SH-SY5Y (cell line): ENCODE measurements around the gene HOXD13.

Experiments
- GATA2 ChIP-seq: IDR thresholded peaks from 2 replicates; pipeline ENCODE4 v1.6.1; 2011; ENCODE audit warnings: mild to moderate bottlenecking, low read depth, low read length
- GATA3 ChIP-seq: IDR thresholded peaks from 2 replicates; pipeline ENCODE4 v1.6.1; 2011; ENCODE audit warnings: low read depth, mild to moderate bottlenecking, low read length, moderate library complexity

Gene HOXD13

DNA sequence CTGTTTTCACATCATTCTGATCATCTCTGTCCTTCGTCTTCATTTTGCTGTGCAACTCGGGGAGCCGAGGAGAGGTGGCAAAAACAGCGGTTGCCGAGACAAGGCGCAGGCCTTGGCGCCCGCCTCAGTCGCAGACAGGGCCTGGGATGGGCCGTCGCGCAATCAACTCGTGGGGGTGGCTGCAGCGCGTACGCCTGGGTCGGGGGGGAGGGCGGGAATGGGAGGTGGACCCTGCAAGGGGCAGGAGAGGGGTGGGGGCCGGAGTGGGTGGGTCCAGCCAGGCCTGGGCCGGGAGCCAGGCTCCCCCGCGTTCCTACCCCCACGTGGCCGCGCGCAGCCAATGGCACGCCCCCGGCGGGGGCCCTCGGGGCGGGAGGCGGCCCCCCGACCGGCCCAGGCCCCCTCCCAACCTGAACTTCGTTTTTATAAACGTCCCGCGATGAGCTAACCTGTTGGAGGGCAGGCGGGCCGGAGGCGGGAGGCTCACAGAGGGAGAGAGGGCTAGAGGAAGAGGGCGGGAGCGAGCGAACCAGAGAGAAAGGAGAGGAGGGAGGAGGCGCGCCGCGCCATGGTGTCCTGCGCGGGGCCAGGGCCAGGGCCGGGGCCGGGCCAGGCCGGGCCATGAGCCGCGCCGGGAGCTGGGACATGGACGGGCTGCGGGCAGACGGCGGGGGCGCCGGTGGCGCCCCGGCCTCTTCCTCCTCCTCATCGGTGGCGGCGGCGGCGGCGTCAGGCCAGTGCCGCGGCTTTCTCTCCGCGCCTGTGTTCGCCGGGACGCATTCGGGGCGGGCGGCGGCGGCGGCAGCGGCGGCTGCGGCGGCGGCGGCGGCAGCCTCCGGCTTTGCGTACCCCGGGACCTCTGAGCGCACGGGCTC, at the start of gene HOXD13:
Gene HOXD13 (plus strand): TSS at position 452 of the 875 bp plus-strand sequence. CDS start 170 bp downstream, at position 622.
- TF ChIP-seq GATA3 (no peak), GATA2 (no peak)

- TF ChIP-seq GATA3 (no peak), GATA2 (no peak)
These were observed 36.1 kb upstream of the HOXD13 start for GRCh38 chr2:176056406-176056805.

GRCh38 chr2:176063958-176064357, 28.6 kb upstream of the HOXD13 start:
- TF ChIP-seq GATA3 (no peak), GATA2 (no peak)

GRCh38 chr2:176066645-176067588, 25.6 kb upstream of the HOXD13 start:
- no peak for TF ChIP-seq GATA2
- no peak for TF ChIP-seq GATA3

- TF ChIP-seq GATA3 (no peak), GATA2 (no peak)
These were observed 24.7 kb upstream of the HOXD13 start for GRCh38 chr2:176067589-176068418.

DNA sequence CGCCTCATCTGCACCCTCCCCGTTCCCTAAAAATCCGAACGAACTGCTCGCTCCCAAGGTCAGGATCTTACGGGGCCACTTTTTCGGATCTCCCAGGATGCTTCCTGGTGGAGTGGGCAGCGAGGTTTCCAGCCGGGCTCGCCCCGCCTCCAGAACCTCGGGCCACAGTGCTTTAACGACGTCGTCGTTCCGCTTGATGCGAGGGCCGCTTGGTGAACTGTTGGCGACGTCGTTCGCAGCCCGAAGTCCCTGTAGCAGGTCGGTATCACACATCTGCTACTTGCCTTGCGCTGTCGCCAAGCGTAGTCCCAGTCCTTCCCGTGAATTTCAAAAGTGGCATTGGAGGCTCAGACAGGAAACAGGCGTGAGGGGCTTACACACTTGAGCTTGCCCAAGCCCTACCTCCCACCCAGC, 24.1 kb upstream of the HOXD13 start:
- TF ChIP-seq GATA2 (no peak), GATA3 (no peak)

GRCh38 chr2:176071330-176072291, 20.9 kb upstream of the HOXD13 start:
- TF ChIP-seq GATA2 (no peak), GATA3 (no peak)

DNA sequence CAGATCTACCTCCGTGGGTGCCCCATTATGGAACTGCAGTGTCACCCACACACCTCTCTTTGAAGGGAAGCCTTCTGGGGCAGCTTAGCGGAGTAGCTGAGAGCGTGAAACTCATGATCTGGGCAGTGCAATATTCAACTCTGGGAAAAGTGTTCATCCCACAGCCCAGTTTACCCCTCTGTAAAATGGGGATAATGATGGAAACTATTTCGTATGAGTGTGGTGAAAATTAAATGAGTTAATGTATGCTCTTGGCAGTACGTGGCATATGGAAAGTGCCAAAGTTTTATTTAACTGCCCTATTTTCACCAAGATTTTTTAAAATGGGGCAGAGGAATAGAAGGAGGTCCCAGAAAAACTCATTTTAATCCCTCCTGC, 20.2 kb upstream of the HOXD13 start:
- no peak for TF ChIP-seq GATA3
- TF ChIP-seq GATA2, result no peak

DNA sequence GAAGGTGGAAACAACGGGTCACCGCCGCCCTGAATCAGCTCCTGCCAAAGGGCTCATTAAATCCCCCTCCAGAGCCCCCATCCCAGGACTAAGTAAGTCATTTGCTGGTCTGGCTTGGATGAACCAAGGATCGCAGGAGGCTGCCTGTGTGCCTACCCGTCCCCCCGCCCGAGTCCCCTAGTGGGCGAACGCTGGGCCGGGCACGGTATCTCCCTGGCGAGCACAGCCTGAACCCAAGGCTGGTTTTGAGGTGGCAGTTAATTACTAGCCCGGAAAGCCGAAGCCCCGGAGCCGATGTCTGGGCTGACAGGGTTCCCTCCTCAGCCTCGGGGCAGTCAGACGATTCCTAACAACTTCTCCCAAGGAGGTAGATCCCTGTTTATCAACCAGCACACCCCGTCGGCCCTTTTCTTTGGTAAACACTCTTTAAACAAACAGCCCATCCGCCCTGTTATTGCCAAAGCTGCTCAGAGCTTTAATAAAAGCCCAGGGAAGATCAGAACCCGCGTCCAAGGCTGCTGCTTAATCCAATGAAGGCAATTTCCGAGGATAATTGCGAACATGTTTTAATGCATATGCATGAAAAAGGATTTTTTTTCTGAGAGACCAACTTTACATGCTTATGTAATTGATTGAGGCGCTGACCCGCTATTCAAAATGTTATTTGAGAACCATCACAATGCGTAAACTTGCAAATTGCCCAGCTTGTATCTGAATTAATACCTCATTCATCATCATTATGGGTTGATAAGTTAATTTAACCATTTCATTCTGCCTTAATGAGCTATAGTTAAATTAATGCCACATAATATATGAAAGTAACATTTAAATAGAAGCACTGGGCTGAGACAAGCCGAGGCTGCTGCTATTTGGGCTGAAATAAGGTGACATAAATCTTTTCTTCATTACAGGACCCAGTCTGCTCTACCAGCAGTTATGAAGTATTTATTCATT, 19.3 kb upstream of the HOXD13 start:
- TF ChIP-seq GATA3 (no peak), GATA2 (no peak)

DNA sequence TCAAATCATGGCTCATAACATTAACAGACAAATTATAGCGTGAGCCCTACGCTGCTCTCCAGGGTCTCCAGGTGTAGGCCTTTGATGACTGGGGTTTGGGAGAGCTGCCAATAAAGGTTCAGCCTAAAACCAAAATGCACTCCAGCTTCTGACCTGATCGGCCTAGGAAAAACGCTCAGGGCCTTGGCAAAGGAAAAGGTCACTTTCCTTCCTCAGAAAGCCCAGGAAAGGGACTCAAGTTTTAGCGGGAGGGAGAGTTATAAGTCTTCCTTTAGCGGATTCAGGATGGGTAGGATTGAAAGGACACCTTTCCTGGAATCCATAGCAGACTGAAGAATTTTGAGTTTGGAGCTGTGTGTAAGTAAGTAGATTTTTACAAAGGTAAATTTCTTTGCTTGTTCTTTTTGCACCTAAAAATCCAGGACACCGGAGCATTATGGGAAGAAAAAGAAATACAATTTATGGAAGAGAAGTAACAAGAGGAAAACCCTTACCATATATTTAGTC, 17.5 kb upstream of the HOXD13 start:
- TF ChIP-seq GATA2 (no peak), GATA3 (no peak)

DNA sequence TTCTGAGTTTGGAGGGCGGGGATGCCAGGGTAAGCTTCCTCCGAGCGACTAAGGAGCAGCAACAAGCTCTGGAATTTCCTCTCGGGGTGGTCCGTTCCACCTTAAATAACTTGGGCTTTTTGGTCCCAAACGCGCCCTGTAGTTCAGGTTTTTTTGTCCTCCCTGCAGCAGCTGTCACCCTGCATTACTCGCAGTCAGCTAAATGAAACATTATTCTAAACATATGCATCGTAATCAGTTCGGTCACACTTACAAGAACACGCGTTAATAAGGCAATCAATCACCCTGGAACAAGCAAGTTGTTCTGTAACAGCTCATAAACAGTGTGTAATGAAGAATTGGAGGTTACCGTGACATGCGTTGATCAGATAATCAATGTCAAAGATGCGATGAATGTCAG, 17.0 kb upstream of the HOXD13 start:
- TF ChIP-seq GATA2 (no peak), GATA3 (no peak)

GRCh38 chr2:176076063-176076462, 16.5 kb upstream of the HOXD13 start:
- TF ChIP-seq GATA2 (no peak), GATA3 (no peak)
